ENCODE results near the gene WDR82.
A peak's percentile ranks its signal among the peaks of the same experiment; 100 is the strongest.

The WDR82 gene

DNA sequence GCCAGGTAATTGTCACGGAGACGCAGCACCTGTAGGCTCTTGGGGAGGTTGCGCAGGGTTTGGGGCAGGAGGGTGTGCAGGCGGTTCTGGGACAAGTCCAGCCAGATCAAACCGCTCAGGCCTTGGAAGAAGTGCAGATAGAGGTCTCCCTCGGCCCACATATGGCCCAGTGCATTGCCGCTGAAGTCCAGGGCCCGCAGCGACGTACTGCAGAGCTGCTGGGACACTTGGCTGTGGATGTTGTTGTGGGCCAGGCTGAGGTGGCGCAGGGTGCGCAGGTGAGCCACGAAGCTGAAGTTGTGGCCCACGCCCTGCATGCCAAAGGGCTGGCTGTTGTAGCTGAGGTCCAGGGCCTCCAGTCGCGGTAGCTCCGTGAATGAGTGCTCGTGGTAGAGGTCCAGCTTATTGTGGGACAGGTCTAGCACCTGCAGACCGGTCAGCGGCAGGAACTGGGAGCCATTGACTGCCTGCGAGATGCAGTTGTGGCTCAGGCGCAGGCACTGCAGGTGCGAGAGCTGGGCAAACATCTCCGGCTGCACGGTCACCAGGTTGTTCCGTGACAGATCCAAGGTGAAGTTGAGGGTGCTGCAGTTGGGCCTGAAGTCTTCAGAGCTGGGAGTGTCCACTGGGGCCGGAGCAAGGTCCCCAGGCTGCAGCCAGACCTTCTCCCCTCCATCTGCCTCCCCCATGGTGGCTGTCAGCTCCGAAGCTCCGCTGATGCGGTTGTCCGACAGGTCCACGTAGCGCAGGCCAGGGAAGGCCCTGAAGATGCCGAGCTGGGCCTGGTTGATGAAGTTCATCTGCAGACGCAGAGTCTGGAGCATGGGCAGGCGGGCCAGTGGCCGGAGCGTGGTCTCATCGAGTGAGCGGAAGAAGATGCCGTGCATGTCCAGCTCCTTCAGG lies 55.9 kb downstream of the WDR82 start:
- no peak for DNase-seq (ENCODE audit: low spot score)

GRCh38 chr3:52221563-52222318 lies 56.7 kb downstream of the WDR82 start:
- DNase-seq (ENCODE audit: low spot score): no peak

DNA sequence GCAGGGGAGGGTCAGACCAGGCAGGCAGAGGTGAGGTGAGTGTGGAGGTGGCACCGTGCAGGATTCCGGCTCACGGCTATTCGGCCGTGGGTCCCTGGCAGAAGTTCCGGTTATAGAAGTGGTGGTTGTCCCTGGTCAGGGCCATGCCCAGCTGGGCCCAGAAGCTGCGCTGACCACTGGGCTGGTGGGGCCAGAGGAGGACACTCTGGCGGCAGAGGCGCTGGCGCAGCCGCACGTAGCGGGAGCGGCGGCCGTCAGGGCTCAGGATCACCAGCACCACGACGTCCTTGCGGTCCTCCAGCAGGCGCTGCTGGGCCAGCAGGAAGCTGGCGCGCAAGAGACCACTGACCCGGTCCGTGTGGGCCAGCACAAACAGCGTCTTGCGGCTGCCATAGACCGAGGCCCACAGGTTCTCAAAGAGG lies 57.3 kb downstream of the WDR82 start:
- no peak for DNase-seq (ENCODE audit: low spot score)

DNA sequence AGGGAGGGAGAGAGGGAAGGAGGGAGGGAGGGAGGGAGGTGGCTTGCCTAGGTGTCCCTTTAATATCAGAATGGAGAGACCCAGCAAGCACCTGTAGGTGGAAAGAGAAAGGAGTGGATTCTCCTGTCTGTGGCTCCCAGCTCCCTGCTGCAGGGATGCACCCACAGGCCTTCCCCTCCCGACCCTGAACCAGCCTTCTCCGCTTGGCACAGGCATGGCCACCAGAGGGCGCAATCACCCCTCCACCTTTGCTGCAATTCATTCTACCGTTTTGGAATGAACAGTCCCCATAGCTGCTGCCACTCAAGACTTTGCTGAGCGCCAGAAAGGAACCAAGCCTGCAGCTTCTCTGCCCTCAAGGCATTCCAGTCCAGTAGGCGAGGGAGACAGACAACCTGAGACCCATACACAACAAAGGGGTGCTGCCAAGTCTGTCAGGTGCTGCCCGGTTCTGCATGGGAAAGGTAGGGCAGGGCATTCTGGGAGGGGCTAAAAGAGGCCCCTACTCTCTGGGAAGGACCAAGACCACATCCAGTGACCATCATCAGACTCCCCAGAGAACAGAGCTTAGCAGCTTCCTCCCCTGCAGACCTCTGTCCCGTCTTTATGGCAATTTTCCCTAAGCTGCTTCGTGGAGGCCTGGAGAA lies 57.9 kb downstream of the WDR82 start:
- DNase-seq (ENCODE audit: low spot score): peak; percentile 87

DNA sequence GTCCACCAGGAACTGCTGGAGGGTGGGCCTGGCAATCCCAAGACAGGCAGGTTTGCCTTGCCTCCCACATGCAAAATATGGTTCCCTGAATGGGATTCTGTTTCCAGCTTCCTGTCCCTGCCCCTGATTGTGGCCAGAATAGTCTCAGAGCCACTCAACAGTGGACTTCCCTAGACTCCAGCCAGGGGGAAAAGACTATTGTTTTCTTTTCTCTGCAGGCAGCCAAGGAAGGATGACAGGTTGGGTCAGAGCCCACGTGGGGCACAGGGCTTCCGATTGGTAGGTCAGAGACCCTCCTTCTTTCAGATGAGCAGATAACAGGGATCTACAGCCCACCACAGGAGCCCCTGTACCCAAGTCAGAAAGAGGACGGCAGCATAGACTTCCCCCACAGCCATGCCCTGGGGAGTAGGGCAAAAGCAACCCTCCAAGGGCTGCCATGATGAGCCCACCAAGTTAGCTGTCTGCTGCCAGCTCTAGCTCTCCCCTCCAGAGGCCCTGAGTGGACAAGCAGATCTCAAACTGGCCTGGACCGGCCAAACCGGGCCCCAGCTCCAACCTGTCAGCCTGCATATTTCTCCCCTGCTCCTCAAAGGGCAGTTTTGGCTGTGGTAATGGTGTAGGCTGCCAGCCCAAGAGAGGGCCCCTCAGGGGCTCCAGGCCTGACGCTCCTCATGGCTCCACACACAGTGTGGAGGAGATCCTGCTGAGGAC lies 59.4 kb downstream of the WDR82 start:
- DNase-seq (ENCODE audit: low spot score): no peak

- no peak for DNase-seq (ENCODE audit: low spot score)
These were observed 60.0 kb downstream of the WDR82 start for GRCh38 chr3:52218454-52218853.

DNA sequence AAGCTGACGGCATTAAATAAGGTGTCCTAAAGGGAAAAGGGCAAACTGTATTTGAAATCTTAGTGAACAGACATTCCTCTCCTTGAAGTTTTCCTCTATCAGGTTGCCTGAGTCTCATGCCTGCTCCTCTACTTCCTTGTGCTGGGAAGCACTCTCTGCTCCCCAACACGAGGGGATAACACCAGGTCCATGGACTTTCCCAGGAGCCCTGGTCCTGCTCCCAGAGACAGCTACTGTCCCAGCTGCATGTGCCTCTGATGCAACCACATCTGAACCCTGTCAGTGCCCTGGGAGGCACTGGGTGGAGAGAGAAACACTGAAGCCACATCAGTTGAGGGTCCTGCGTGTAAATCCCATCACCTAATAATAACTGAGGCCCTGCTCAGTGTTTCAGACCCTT lies 60.4 kb downstream of the WDR82 start:
- no peak for DNase-seq (ENCODE audit: low spot score)

DNA sequence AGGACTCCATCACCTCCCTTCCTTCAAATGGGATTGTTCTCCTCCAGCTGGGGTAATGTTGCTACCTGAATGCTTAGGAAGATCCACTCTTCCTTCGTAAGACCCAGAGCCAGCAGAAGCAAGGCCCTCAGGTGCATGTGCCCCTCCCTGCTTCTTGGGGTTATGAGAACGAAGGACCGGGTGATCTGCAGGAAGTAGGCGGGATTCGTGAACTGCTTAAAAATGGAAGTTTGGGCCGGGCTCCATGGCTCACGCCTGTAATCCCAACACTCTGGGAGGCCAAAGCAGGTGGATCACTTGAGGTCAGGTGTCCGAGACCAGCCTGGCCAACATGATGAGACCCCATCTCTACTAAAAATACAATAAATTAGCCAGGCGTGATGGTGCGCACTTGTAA lies 61.0 kb downstream of the WDR82 start:
- no peak for DNase-seq (ENCODE audit: low spot score)

DNA sequence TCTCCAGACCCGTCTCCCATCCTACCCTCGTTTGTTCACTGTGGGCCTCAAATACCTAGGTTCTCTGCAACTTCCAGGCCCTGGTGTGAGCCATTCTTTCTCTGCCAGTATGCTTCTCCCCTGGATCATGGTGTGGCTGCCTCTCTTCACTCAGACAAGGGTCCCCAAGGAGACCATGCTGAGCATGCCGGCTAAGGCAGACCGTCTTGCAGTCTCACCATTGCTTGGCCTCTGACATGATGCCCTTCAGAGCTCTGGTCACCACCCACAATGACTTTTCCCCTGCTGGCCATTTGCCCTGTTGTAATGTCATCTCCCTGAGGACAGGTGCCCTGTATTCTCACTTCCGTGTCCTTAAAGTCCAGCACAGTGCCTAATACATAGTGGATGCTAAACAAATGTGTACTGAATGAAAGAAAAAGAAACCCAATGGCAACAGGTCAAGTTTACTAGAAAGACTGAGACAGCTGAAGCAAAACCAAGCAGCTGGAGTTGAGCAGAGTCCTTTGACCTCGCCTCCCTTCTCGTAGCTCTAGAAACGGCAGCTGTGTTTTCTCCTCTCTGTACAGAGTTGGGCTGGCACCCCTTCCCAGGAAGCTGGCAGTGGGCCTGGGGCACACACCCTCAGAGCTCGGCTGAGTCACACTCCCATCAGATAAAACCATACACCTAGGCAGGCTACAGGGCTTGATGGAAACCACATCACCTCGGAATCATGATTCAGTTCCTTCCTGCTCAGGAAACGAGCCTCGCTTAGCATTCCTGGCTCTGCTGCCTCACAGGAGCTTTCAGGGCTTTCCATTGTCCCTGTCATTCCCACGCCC lies 61.7 kb downstream of the WDR82 start:
- DNase-seq (ENCODE audit: low spot score): peak; percentile 58

DNA sequence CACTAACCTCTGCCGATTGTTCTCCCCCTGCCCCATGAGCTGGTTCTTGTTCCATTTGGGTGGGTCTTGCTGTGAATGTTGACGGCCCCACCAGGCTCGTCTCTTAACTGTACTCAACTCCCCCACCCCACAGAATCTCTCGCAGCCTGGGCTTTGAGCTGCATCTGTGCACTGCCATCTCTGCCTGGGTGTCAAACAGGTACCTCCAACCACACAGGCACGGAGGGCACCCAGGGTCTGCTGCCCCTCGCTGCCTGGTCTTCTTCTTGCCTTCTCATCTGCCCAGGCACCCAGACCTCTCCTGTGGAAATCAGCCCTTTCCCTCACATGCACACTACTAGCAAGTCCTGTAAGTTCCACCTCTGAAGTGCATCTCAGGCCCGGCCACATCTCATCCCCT lies 63.1 kb downstream of the WDR82 start:
- DNase-seq (ENCODE audit: low spot score): no peak

- DNase-seq (ENCODE audit: low spot score): peak; percentile 46
These were observed 64.5 kb downstream of the WDR82 start for GRCh38 chr3:52213901-52214300.

DNA sequence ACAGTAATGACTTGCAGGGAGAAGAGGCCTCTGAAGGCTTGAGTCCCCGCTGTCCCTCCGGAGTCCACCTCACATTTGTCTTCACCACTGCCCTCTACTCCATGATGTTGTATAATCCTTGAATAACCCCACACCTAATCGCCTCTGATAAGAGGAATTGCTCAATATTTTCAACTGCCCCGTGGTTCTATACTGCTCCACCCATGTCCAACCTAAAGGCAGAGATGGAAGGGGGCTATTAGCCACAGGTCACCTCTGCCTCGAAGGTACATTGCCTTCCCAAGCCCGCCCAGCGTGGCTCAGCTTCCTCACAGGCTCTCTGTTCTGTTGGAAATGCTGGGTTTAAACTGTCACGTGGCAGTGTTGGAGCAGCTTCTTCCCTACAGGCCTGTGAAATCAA lies 65.4 kb downstream of the WDR82 start:
- no peak for DNase-seq (ENCODE audit: low spot score)

DNA sequence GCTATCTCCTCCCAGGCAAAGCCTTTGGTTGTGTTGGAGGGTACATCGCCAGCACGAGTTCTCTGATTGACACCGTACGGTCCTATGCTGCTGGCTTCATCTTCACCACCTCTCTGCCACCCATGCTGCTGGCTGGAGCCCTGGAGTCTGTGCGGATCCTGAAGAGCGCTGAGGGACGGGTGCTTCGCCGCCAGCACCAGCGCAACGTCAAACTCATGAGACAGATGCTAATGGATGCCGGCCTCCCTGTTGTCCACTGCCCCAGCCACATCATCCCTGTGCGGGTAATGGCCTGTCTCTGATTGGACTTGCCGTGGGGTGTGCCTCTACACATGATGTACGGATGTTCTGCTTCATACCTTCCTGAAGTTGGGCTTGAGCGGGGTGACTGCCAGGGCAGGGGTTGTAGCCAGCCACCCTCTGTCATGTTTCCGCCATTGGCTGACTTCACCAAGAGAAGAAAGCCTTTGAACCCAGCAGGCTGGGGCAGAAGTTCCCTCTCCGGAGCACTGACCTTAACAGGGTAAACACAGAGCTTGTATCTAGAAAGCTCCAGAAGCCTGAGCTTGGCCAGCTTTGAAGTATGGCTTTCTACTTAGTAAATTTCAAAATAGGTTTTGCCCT lies 67.1 kb downstream of the WDR82 start:
- DNase-seq (ENCODE audit: low spot score): no peak

DNA sequence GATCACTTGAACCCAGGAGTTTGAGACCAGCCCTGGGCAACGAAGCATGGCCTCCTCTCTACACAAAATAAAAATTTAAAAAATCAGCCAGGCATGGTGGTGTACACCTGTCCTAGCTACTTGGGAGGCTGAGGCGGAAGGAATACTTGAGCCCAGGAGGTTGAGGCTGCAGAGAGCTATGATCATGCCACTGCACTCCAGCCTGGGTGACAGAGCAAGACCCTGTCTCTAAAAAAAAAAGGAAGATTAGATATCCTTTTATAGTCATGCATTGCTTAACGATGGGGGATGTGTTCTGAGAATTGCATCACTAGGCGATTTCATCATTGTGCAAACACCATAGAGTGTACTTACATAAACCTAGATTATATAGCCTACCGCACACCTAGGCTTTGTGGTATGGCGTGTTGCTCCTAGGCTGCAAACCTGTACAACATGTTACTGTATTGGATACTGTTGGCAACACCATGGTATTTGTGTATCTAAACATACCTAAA lies 67.9 kb downstream of the WDR82 start:
- no peak for DNase-seq (ENCODE audit: low spot score)

- no peak for DNase-seq (ENCODE audit: low spot score)
These were observed 68.4 kb downstream of the WDR82 start for GRCh38 chr3:52210037-52210436.

DNA sequence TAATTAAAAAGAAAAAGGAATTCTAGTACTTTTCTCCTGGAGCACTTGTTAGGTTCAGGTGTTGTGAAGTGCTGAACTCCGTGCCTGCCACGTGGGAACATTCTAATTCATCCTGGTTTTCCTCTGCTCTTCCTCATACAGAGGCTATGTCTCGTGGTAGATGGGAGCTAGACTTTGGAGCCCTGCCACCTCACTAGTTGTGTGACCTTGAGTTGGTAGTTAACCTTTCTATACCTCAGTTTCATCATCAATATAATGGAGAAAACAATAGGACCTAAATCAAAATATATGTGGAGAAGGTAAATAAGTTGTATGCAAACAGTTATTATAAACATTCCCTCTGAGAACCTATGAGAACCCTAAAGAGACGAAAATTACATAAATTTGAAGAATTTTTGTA lies 69.9 kb downstream of the WDR82 start:
- no peak for DNase-seq (ENCODE audit: low spot score)

- DNase-seq (ENCODE audit: low spot score): no peak
These were observed 72.6 kb downstream of the WDR82 start for GRCh38 chr3:52205727-52206372.
